ENCODE results near the gene CA10. TPM values are rescaled to one million over a fixed set of nuclear protein-coding genes. Genes with fewer than 3 reads are reported as not detected.

CA10 gene
- total and polyA plus RNA-seq, 2 donors (not counting 1 experiment from before 2014, with no cell fraction given) = not detected

DNA sequence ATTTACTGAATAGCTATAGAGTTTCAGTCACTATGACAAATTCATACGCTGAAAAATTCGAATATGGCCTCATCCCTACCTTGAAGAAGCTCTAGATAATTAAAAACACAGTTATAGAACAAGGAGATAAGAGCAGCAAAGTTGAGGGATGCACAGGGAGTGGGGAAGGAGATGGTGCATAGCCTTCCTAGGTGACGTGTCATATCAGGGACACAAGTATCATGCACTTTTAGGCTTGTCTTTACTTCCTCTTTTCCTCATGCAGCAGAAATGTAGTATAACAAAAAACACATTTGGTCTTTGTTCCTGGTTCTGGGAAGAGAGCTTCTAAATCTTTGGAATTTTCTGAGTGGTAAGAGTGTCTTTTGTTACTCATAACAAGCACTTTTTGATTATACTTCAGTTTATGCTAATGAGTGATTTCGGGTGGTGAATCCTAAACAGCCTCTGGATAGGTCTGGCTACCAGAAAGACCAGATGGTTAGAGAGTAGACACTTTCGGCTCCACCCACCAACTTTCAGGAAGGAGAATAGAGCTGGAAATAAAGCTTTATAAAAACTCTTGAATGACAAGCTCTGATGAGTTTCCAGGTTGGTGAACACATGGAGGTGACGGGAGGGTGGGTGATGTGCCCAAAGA is 556.8 kb downstream of the CA10 start:
- no peak overlapping the region for H3K4me2 ChIP-seq (ENCODE audit: extremely low read depth, insufficient read depth, low read length)
- H3K9me3 ChIP-seq (ENCODE audit: control insufficient read depth, insufficient read depth, low read depth, low read length) = no peaks in the 10 kb centered on the region
- H4K20me1 ChIP-seq (ENCODE audit: control insufficient read depth, extremely low read depth, insufficient read depth, low read length) = no peaks in the 10 kb centered on the region
- no peaks in the 10 kb centered on the region for H3K27me3 ChIP-seq (ENCODE audit: control insufficient read depth, insufficient read depth, low read length)
- H3K4me1 ChIP-seq (ENCODE audit: control insufficient read depth, extremely low read depth, insufficient read depth, low read length) = no peaks in the 10 kb centered on the region
- no peak for TF ChIP-seq EZH2 (IDR thresholded peaks at IDR 0.05; ENCODE audit: low read length, missing control alignments)
- TF ChIP-seq, protein P1, sequence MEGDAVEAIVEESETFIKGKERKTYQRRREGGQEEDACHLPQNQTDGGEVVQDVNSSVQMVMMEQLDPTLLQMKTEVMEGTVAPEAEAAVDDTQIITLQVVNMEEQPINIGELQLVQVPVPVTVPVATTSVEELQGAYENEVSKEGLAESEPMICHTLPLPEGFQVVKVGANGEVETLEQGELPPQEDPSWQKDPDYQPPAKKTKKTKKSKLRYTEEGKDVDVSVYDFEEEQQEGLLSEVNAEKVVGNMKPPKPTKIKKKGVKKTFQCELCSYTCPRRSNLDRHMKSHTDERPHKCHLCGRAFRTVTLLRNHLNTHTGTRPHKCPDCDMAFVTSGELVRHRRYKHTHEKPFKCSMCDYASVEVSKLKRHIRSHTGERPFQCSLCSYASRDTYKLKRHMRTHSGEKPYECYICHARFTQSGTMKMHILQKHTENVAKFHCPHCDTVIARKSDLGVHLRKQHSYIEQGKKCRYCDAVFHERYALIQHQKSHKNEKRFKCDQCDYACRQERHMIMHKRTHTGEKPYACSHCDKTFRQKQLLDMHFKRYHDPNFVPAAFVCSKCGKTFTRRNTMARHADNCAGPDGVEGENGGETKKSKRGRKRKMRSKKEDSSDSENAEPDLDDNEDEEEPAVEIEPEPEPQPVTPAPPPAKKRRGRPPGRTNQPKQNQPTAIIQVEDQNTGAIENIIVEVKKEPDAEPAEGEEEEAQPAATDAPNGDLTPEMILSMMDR (conservative IDR thresholded peaks at IDR 0.05 in 1 of 2, IDR thresholded peaks at IDR 0.05 in 1 of 2; ENCODE audit: low read depth in 1 of 2, low read length in 2 of 2) = no peak
- H3K27ac ChIP-seq (ENCODE audit: insufficient read depth, low read length) = no peak overlapping the region
- H3K4me3 ChIP-seq (replicated peaks in 1 of 4; ENCODE audit: control extremely low read depth in 1 of 4, insufficient read depth in 1 of 4, low read depth in 3 of 4, low read length in 4 of 4) = no peak overlapping the region
- H3K79me2 ChIP-seq (ENCODE audit: control insufficient read depth, insufficient read depth, low read length) = no peaks in the 10 kb centered on the region
- no peak for DNase-seq (ENCODE audit: low read depth in 2 of 2)
- H3K36me3 ChIP-seq (ENCODE audit: control insufficient read depth, insufficient read depth, low read length) = no peaks in the 10 kb centered on the region
- H3K9ac ChIP-seq (ENCODE audit: insufficient read depth, low read length) = no peak overlapping the region
- H2AFZ ChIP-seq (ENCODE audit: low read length) = no peak overlapping the region

DNA sequence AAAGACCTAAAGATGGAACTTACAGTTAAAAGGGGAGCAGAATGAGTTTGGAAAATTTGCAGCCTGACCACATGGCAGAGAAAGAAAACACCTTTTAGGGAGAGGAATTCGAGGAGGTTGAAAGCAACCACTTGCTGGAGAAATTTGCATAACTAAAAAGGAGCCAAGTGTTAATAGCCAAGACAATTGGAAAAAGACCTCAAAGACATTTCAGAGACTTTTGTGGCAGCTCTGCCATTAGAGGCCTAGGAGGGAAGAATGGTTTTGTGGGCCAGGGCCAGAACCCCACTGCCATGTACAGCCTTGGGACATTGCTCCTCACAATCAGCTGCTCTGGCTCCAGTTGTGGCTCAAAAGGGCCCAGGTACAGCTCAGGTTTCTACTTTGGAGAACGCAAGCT is 559.7 kb downstream of the CA10 start:
- H3K36me3 ChIP-seq (ENCODE audit: control insufficient read depth, insufficient read depth, low read length) = no peaks in the 10 kb centered on the region
- no peaks in the 10 kb centered on the region for H3K27me3 ChIP-seq (ENCODE audit: control insufficient read depth, insufficient read depth, low read length)
- H3K4me1 ChIP-seq (ENCODE audit: control insufficient read depth, extremely low read depth, insufficient read depth, low read length) = no peaks in the 10 kb centered on the region
- no peaks in the 10 kb centered on the region for H3K9me3 ChIP-seq (ENCODE audit: control insufficient read depth, insufficient read depth, low read depth, low read length)
- no peak for DNase-seq (ENCODE audit: low read depth in 2 of 2)
- no peak overlapping the region for H3K4me3 ChIP-seq (replicated peaks in 1 of 4; ENCODE audit: control extremely low read depth in 1 of 4, insufficient read depth in 1 of 4, low read depth in 3 of 4, low read length in 4 of 4)
- no peak overlapping the region for H3K9ac ChIP-seq (ENCODE audit: insufficient read depth, low read length)
- H3K27ac ChIP-seq (ENCODE audit: insufficient read depth, low read length) = no peak overlapping the region
- H3K79me2 ChIP-seq (ENCODE audit: control insufficient read depth, insufficient read depth, low read length) = no peaks in the 10 kb centered on the region
- H4K20me1 ChIP-seq (ENCODE audit: control insufficient read depth, extremely low read depth, insufficient read depth, low read length) = no peaks in the 10 kb centered on the region
- no peak for TF ChIP-seq EZH2 (IDR thresholded peaks at IDR 0.05; ENCODE audit: low read length, missing control alignments)
- TF ChIP-seq, protein P1 (conservative IDR thresholded peaks at IDR 0.05 in 1 of 2, IDR thresholded peaks at IDR 0.05 in 1 of 2; ENCODE audit: low read depth in 1 of 2, low read length in 2 of 2) = no peak
- H2AFZ ChIP-seq (ENCODE audit: low read length) = no peak overlapping the region
- H3K4me2 ChIP-seq (ENCODE audit: extremely low read depth, insufficient read depth, low read length) = no peak overlapping the region

DNA sequence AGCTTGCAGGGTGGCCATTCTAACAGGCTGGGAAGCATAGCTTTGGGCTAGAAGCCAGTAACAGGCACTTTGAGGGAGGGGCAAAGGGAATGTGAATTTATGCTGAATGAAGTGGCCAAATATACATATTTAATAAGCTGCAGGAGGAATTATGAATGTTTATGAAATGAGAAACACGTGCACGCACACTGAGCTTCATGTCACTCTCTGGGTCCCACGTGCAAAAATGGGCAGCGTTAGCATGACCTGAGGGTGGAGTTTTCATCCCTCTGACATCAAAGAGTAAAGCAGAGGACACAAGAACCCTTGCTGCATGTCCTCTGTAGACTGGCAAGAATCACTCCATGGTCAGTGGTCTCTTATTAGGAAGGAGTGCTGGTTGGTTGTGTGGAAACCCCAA is 561.2 kb downstream of the CA10 start:
- no peak overlapping the region for H3K27ac ChIP-seq (ENCODE audit: insufficient read depth, low read length)
- H2AFZ ChIP-seq (ENCODE audit: low read length) = no peak overlapping the region
- no peaks in the 10 kb centered on the region for H3K27me3 ChIP-seq (ENCODE audit: control insufficient read depth, insufficient read depth, low read length)
- DNase-seq (ENCODE audit: low read depth in 2 of 2) = no peak
- no peak overlapping the region for H3K9ac ChIP-seq (ENCODE audit: insufficient read depth, low read length)
- TF ChIP-seq, protein P1 (conservative IDR thresholded peaks at IDR 0.05 in 1 of 2, IDR thresholded peaks at IDR 0.05 in 1 of 2; ENCODE audit: low read depth in 1 of 2, low read length in 2 of 2) = no peak
- H3K4me1 ChIP-seq (ENCODE audit: control insufficient read depth, extremely low read depth, insufficient read depth, low read length) = no peaks in the 10 kb centered on the region
- H3K9me3 ChIP-seq (ENCODE audit: control insufficient read depth, insufficient read depth, low read depth, low read length) = no peaks in the 10 kb centered on the region
- no peaks in the 10 kb centered on the region for H4K20me1 ChIP-seq (ENCODE audit: control insufficient read depth, extremely low read depth, insufficient read depth, low read length)
- no peak overlapping the region for H3K4me2 ChIP-seq (ENCODE audit: extremely low read depth, insufficient read depth, low read length)
- no peaks in the 10 kb centered on the region for H3K79me2 ChIP-seq (ENCODE audit: control insufficient read depth, insufficient read depth, low read length)
- H3K36me3 ChIP-seq (ENCODE audit: control insufficient read depth, insufficient read depth, low read length) = no peaks in the 10 kb centered on the region
- no peak overlapping the region for H3K4me3 ChIP-seq (replicated peaks in 1 of 4; ENCODE audit: control extremely low read depth in 1 of 4, insufficient read depth in 1 of 4, low read depth in 3 of 4, low read length in 4 of 4)
